OCI-LY7 (cell line): ENCODE results near the gene NCF2.

Experiments
- EZH2phosphoT487 ChIP-seq: fragments of 200-600 bp; sonication (generic); IDR thresholded peaks from 2 replicates; pipeline ENCODE4 v1.6.1; 2018; ENCODE audit warnings: low read depth, borderline replicate concordance, mild to moderate bottlenecking, mixed run types, antibody characterized with exemption, low read length, moderate library complexity, mixed read lengths
- TF ChIP-seq, protein P1 (sequence below): fragments of 200-600 bp; sonication (generic); conservative IDR thresholded peaks from 2 replicates; pipeline ENCODE4 v1.5.1; 2014; ENCODE audit warnings: mild to moderate bottlenecking, antibody characterized with exemption, low read length, moderate library complexity, mixed read lengths

DNA sequence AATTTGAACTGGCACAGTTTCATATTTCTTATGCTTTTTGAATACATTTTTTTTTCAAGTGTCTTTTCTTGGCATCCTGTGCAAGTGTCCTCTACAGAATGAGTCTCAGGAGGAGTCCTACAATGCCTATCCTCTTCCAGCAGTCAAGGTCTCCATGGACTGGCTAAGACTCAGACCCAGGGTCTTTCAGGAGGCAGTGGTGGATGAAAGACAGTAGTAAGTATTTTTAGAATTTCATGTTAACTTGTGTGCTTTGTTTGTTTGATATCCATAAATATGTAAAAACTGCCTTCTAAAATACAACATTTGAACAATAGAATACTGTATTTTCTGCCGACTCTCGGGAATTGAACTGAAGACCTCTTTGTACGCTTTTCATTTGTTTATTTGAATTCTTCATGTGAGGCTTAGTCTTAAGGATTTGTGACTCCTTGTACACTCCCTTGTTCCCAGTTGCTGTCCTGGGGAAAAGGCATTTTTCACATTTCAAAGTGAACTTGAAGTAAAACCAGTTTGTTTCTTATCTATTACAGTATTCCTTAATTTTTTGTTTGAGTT lies 56.6 kb downstream of the NCF2 start:
- TF ChIP-seq, protein P1, sequence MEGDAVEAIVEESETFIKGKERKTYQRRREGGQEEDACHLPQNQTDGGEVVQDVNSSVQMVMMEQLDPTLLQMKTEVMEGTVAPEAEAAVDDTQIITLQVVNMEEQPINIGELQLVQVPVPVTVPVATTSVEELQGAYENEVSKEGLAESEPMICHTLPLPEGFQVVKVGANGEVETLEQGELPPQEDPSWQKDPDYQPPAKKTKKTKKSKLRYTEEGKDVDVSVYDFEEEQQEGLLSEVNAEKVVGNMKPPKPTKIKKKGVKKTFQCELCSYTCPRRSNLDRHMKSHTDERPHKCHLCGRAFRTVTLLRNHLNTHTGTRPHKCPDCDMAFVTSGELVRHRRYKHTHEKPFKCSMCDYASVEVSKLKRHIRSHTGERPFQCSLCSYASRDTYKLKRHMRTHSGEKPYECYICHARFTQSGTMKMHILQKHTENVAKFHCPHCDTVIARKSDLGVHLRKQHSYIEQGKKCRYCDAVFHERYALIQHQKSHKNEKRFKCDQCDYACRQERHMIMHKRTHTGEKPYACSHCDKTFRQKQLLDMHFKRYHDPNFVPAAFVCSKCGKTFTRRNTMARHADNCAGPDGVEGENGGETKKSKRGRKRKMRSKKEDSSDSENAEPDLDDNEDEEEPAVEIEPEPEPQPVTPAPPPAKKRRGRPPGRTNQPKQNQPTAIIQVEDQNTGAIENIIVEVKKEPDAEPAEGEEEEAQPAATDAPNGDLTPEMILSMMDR: no peak
- no peak for TF ChIP-seq EZH2phosphoT487
